AG09319 (cell line): ENCODE measurements around the gene DNAH17.

Experiments used
- DNase-seq: peaks from one replicate; pipeline ENCODE4 v3.0.0-alpha.2; 2010; ENCODE audit warnings: low read depth; ENCODE audit errors: extremely low read depth
- TF ChIP-seq, protein P1 (sequence below): IDR thresholded peaks from 2 replicates; pipeline ENCODE4 v1.5.1; 2011; ENCODE audit warnings: low read depth, mild to moderate bottlenecking, inconsistent platforms, low read length, moderate library complexity

Gene DNAH17

DNA sequence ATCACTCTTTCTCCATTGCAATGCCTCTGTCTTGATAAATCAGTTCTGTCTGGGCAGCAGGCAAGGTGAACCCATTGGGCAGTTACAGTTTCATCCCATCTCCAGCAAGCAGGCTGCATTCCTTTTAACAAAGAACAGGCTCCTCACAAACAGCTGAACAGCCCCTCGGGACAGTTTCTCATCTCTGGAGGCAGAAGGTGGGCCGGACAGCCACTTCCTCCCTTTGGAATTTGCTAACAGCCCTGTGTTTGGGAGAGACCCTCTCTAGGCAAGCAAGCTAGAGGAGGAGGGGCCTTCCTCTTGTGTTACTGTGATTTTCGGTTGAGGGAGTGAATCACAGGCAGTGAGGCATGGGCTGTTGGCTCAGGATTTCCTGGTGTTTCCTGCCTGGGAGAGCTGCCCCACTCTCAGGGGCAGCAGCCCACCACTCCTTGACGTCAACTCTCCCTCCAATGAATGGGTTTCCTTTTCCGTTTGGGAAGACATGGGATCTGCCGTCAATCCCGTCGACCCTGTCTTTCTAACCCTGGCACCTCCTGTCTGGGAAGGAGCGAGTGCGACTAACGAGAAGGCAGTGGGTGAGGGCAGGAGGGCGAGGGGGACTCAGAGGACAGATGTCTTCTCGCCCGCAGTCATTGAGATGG lies 202.4 kb downstream of the DNAH17 start:
- TF ChIP-seq, protein P1, sequence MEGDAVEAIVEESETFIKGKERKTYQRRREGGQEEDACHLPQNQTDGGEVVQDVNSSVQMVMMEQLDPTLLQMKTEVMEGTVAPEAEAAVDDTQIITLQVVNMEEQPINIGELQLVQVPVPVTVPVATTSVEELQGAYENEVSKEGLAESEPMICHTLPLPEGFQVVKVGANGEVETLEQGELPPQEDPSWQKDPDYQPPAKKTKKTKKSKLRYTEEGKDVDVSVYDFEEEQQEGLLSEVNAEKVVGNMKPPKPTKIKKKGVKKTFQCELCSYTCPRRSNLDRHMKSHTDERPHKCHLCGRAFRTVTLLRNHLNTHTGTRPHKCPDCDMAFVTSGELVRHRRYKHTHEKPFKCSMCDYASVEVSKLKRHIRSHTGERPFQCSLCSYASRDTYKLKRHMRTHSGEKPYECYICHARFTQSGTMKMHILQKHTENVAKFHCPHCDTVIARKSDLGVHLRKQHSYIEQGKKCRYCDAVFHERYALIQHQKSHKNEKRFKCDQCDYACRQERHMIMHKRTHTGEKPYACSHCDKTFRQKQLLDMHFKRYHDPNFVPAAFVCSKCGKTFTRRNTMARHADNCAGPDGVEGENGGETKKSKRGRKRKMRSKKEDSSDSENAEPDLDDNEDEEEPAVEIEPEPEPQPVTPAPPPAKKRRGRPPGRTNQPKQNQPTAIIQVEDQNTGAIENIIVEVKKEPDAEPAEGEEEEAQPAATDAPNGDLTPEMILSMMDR = no peak

GRCh38 chr17:78374189-78374588 lies 203.0 kb downstream of the DNAH17 start:
- TF ChIP-seq, protein P1 = no peak
- DNase-seq = no peak

More for the DNA sequence above, 202.4 kb downstream of the DNAH17 start:
- DNase-seq = no peak
